H7 (cell line): ENCODE data around the gene LCN12. TPM values are rescaled to one million over a fixed set of nuclear protein-coding genes. Genes with fewer than 3 reads are reported as not detected.

Experiments
- DNase-seq: peaks from one replicate; pipeline ENCODE4 v3.0.0; 2012
- H3K27me3 ChIP-seq: 2 replicates; pipeline ENCODE4 v1.6.0; 2011; ENCODE audit warnings: mild to moderate bottlenecking, low read length; ENCODE audit not compliant: control insufficient read depth, insufficient read depth
- H3K36me3 ChIP-seq: replicated peaks from 2 replicates; pipeline ENCODE4 v1.5.1; 2011; ENCODE audit warnings: low read length; ENCODE audit not compliant: control insufficient read depth, insufficient read depth
- H3K4me3 ChIP-seq: 2 replicates; pipeline ENCODE4 v1.5.1; 2011; ENCODE audit warnings: low read depth, mild to moderate bottlenecking, control low read depth, low read length, moderate library complexity; ENCODE audit not compliant: insufficient read depth
- total RNA-seq: library from RNA; depleted of rRNA; stranded (reverse); fragments of >200 nt; shearing (Covaris generic); gene quantifications from 2 replicates; pipeline ENCODE4 v1.2.3, GENCODE V29; 2014

LCN12 gene
- total RNA-seq, 1 experiment from 2014 or later: 0.38 TPM

- peaks cover 2% of the 10 kb centered on the region for H3K36me3 ChIP-seq
- DNase-seq: no peak
- no peak overlapping the region for H3K4me3 ChIP-seq
- H3K27me3 ChIP-seq: peaks cover 12% of the 10 kb centered on the region
Observed at GRCh38 chr9:136988872-136989271, 36.8 kb downstream of the LCN12 start.

- Histone ChIP-seq H3K27me3 (peaks cover 8% of the 10 kb centered on the region), H3K36me3 (peaks cover 2% of the 10 kb centered on the region), H3K4me3 (no peak overlapping the region)
- DNase-seq: no peak
Observed at GRCh38 chr9:136990242-136990911, 38.3 kb downstream of the LCN12 start.

- H3K4me3 ChIP-seq: peak within 1 kb of the TSS; percentile 84
- H3K36me3 ChIP-seq: peaks cover 2% of the 10 kb centered on the region
- peak; percentile 100 for DNase-seq
- peaks cover 4% of the 10 kb centered on the region for H3K27me3 ChIP-seq
Observed at GRCh38 chr9:136991993-136992818, 40.1 kb downstream of the LCN12 start, which contains the start of gene PAXX. Gene PAXX (plus strand): TSS chr9:136992422. CDS start chr9:136992444, 22 bp downstream.

GRCh38 chr9:136992819-136993369 is 40.8 kb downstream of the LCN12 start:
- Histone ChIP-seq H3K27me3 (peaks cover 4% of the 10 kb centered on the region), H3K4me3 (peak overlapping the region; percentile 84), H3K36me3 (peaks cover 2% of the 10 kb centered on the region)
- DNase-seq: no peak

GRCh38 chr9:136994180-136994887 is 42.3 kb downstream of the LCN12 start:
- Histone ChIP-seq H3K4me3 (no peak overlapping the region), H3K27me3 (peaks cover 4% of the 10 kb centered on the region), H3K36me3 (peaks cover 2% of the 10 kb centered on the region)
- no peak for DNase-seq

- peaks cover 4% of the 10 kb centered on the region for H3K27me3 ChIP-seq
- peaks cover 2% of the 10 kb centered on the region for H3K36me3 ChIP-seq
- H3K4me3 ChIP-seq: no peak overlapping the region
- no peak for DNase-seq
Observed at GRCh38 chr9:136994888-136995230, 42.8 kb downstream of the LCN12 start.

- Histone ChIP-seq H3K36me3 (peaks cover 2% of the 10 kb centered on the region), H3K27me3 (peaks cover 4% of the 10 kb centered on the region), H3K4me3 (no peak overlapping the region)
- DNase-seq: no peak
Observed at GRCh38 chr9:136995362-136995761, 43.3 kb downstream of the LCN12 start.

GRCh38 chr9:136995772-136996311 is 43.8 kb downstream of the LCN12 start:
- Histone ChIP-seq H3K4me3 (no peak overlapping the region; the same call in 1 of the 2 replicates), H3K36me3 (peaks cover 2% of the 10 kb centered on the region), H3K27me3 (peaks cover 4% of the 10 kb centered on the region)
- no peak for DNase-seq

GRCh38 chr9:136996361-136997292 is 44.6 kb downstream of the LCN12 start, which contains the start of gene CLIC3:
Gene CLIC3 (minus strand): TSS chr9:136996568. CDS start chr9:136996543, 25 bp downstream.
- DNase-seq: peak; percentile 95
- H3K27me3 ChIP-seq: no peaks in the 10 kb centered on the region
- H3K36me3 ChIP-seq: peaks cover 2% of the 10 kb centered on the region
- peak within 1 kb of the TSS; percentile 28; the same call in 1 of the 2 replicates for H3K4me3 ChIP-seq

- H3K36me3 ChIP-seq: peaks cover 2% of the 10 kb centered on the region
- H3K27me3 ChIP-seq: no peaks in the 10 kb centered on the region
- H3K4me3 ChIP-seq: no peak overlapping the region; the same call in 1 of the 2 replicates
- DNase-seq: no peak
Observed at GRCh38 chr9:136997371-136997770, 45.3 kb downstream of the LCN12 start.

- Histone ChIP-seq H3K27me3 (no peaks in the 10 kb centered on the region), H3K36me3 (peaks cover 2% of the 10 kb centered on the region), H3K4me3 (no peak overlapping the region)
- DNase-seq: no peak
Observed at GRCh38 chr9:136997830-136998234, 45.8 kb downstream of the LCN12 start.

- H3K27me3 ChIP-seq: no peaks in the 10 kb centered on the region
- DNase-seq: no peak
- no peaks in the 10 kb centered on the region for H3K36me3 ChIP-seq
- H3K4me3 ChIP-seq: no peak overlapping the region
Observed at GRCh38 chr9:137000177-137000930, 48.3 kb downstream of the LCN12 start.
